Activated naive CD8-positive, alpha-beta T cell treated with anti-CD3 and anti-CD28 coated beads, Interleukin-2, amount 50 U/mL, for 16 hours (primary cell): Measurements from ENCODE around the gene LTBP1.

ENCODE experiments used
- DNase-seq: peaks from one replicate; pipeline ENCODE4 v3.0.0-alpha.2; 2020; ENCODE audit warnings: low read depth, low spot score

The LTBP1 gene

GRCh38 chr2:33008716-33009115 lies 62.0 kb downstream of the LTBP1 start:
- no peak for DNase-seq

- DNase-seq, result no peak
Observed at GRCh38 chr2:33009249-33009648, 62.5 kb downstream of the LTBP1 start.

DNA sequence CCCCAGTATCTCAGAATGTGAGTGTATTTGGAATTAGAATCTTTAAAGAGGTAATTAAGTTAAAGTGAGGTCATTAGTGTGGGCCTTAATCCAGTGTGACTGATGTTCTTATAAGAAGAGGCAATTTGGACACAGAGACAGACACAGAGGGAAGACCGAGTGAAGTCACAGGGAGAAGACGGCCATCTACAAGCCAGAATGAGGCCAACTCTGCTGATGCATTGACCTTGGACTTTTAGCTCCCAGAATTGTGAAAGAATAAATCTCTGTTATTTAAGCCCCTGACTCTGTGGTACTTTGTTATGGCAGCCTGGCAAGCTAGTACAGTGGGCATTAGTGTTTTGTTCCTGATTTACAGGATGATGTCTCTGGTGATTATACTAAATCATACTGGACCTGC lies 64.6 kb downstream of the LTBP1 start:
- DNase-seq, result no peak

DNA sequence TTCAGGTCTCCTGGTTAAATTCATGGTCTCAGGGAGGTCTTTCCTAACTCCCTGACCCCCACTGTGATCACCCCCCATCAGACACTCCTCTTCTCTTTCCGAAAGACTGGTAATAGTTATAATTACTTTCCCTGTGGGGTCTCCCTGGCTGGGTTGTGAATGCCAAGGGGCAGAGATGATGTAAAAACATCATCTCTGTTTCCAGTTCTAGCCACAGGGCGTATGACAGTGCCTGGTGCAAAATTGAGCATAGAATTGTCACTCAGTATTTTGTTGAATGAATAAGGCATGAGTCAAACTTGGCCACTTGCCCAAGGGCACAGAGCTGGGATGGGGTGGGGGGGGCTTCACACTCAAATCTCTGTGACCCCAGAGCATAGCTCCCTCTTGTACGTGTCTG lies 65.2 kb downstream of the LTBP1 start:
- DNase-seq, result no peak

DNA sequence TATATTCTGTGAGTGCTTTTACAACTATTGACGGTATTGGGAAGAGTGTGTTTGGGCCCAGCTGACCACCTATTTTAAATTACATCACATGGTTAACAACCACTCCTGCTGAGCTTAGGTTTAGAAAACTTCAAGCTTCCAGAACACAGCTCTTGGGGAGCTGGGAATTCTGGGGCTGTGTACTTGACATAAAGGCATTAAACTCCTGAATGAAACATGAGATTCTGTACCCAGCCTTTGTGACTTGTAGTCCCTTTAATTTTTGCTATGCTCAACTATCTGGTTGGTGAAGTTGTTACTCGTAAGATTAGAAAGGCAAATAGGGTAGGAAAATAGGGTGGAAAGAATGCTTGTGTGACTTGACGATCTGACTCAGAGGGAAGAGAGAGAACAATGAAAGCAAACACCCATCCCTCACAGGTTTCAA lies 66.9 kb downstream of the LTBP1 start:
- no peak for DNase-seq

- no peak for DNase-seq
Observed at GRCh38 chr2:33014268-33014667, 67.5 kb downstream of the LTBP1 start.

GRCh38 chr2:33015421-33016142 lies 68.8 kb downstream of the LTBP1 start:
- DNase-seq, result no peak

GRCh38 chr2:33018271-33018670 lies 71.5 kb downstream of the LTBP1 start:
- no peak for DNase-seq

- no peak for DNase-seq
Observed at GRCh38 chr2:33019796-33020195, 73.0 kb downstream of the LTBP1 start.

- DNase-seq, result no peak
Observed at GRCh38 chr2:33020883-33021282, 74.1 kb downstream of the LTBP1 start.

DNA sequence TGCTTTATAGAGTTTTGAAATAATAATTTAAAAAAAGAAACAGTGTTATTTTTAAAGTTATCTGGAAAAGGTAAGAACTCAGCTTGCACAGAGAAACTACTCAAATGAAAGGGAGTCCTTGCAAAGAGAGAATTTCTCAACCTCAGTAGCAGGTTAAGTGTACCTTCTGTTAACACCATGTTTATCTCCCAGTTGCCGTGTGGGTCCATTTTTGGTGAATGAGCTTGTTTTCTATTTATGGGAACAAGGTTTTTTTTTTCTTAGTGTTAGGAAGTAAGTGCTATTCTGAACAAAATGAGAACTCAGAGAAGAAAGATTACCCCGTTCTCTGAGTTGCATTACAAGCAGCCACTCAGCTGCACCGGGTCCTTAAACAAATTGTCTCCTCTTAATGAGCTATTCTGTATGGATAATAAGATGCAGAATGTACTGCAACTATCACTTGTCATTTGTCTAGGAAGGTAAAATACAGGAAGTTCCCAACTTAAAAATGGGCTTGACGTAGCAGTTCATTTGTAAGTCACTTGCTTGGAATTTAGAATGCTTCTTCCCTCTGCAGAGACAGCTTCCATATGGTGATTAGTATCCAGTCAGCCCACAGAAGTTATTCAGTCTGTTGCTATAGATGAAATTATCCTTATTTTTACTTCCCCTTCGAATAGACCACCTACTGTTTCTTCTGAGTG lies 74.9 kb downstream of the LTBP1 start:
- DNase-seq, result no peak

- no peak for DNase-seq
Observed at GRCh38 chr2:33022395-33022985, 75.7 kb downstream of the LTBP1 start.

GRCh38 chr2:33022989-33023727 lies 76.4 kb downstream of the LTBP1 start:
- no peak for DNase-seq

- DNase-seq, result no peak
Observed at GRCh38 chr2:33023728-33024500, 77.2 kb downstream of the LTBP1 start.

DNA sequence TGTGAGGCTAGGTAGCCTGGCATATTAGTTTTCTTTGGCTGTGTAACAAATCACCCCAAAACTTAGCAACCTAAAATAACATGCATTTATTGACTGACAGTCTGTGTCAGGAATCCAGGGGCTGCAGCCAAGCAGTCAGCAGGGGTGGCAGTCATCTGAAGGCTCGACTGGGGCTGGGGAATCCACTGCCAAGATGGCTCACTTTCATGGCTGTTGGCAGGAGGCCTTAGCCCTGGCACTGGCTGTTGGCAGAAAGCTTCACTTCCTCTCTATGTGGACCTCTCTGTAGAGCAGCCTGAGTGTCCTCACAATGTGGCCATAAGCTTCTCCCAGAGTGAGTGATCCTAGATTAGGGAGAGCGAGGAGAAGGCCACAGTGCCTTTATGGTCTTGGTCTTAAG lies 78.0 kb downstream of the LTBP1 start:
- no peak for DNase-seq

GRCh38 chr2:33029459-33029858 lies 82.7 kb downstream of the LTBP1 start:
- DNase-seq, result no peak

DNA sequence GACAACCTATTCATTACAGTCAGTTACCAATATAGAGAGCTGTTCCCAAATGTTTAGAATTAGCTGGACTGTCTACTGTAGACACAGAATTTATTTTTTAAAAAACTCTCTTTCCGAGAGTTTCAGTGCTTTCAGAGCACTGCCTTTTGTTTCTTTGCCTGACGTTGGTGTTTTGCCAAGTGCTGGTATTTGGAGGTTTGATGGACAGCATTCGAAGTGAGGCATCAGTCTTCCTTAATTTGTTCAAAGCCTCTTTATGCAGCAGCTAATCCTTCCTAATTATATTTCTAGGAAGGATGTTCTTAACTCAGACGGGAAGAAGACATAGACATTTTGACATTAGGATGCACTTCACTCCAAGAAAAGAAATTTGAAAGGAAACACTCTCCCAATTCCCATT lies 83.2 kb downstream of the LTBP1 start:
- DNase-seq, result no peak

- no peak for DNase-seq
Observed at GRCh38 chr2:33030326-33030725, 83.6 kb downstream of the LTBP1 start.

- DNase-seq, result no peak
Observed at GRCh38 chr2:33032245-33032644, 85.5 kb downstream of the LTBP1 start.

DNA sequence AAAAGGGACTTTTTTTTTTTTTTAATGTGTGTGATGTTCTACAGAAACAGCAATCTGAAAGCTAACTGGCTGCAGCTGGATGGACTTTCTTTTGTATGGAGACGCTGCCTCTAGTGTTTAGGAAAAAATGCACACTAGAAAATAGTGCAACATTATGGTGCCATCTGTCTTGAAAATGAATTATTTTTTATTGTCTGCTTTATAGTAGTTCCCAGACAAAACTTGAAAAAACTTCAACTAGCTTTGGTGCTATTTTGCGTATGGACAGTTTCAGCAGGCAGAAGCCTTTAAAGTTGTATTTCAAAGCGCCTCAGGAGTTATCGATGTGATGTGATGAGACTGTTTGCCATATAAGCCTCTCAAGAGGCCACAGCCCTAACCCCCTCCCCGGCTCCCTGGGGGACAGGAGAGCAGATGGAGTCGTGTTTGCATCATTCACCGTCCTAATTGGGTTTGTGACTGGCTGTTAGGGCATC lies 86.9 kb downstream of the LTBP1 start:
- DNase-seq, result no peak

GRCh38 chr2:33034784-33035183 lies 88.0 kb downstream of the LTBP1 start:
- DNase-seq, result no peak
